22Rv1 (cell line): ENCODE data around the gene GOLT1B.

ENCODE experiments used
- H3K27ac ChIP-seq: fragments of 450-650 bp; 2 replicates; pipeline ENCODE4 v1.5.1; 2017
- CTCF ChIP-seq: fragments of 450-650 bp; IDR thresholded peaks from 2 replicates; pipeline ENCODE4 v1.5.1; 2017; ENCODE audit warnings: mild to moderate bottlenecking
- ZFX ChIP-seq: fragments of 450-650 bp; IDR thresholded peaks from 2 replicates; pipeline ENCODE4 v1.6.1; 2017; ENCODE audit warnings: antibody characterized with exemption, borderline replicate concordance

Gene GOLT1B

GRCh38 chr12:21551841-21552465, 50.4 kb downstream of the GOLT1B start:
- H3K27ac ChIP-seq: no peak overlapping the region
- no peak for TF ChIP-seq CTCF
- TF ChIP-seq ZFX: no peak

DNA sequence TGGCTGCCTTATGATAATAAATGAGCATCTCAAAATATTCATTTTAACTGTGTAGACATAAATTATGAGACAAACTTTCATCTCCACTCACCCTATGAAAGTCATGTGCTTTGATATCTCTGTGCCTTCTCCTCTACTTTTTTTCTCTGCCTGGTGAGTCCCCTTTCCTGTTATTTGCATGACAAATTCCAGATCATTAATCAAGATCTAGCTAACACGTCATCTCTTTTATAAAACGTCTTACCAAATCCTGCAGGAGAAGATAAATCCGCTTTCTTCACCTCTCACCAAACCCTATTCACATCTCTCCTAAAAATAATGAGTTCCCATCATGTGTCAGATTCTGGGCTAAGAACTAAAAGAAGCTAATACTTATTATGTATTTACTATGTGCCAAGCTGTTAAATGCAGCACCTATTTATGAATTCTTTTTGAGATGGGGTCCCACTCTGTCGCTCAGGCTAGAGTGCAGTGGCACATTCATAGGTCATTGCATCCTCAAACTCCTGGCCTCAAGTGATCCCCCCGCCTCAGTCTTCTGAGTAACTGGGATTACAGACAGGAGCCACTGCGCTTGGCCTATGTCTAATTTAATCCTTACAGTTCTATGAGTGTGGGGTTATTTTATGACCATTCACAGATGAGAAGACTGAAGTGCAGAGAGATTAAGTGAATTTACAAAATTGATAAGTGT, 51.2 kb downstream of the GOLT1B start:
- H3K27ac ChIP-seq: no peak overlapping the region
- TF ChIP-seq ZFX (no peak), CTCF (no peak)

DNA sequence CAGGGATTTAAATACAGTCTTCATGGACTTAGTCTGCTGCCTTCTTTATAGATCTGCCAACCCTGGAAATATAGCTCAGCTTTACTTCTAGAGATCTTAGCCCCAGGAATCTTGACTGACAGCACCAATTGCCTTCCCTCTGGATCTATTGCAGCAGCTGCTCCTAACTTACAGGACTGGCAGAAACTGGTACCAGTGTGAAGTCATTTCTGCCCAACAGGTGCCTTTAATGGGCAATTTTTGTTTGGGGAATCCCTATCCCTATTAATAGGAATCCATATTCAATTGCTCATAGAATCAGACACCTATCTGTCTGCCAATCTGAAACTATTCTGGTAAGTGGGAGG, 51.7 kb downstream of the GOLT1B start:
- H3K27ac ChIP-seq: no peak overlapping the region
- TF ChIP-seq CTCF (no peak), ZFX (no peak)

- no peak overlapping the region for H3K27ac ChIP-seq
- TF ChIP-seq ZFX (no peak), CTCF (no peak)
Observed at GRCh38 chr12:21558100-21558679, 56.6 kb downstream of the GOLT1B start.

DNA sequence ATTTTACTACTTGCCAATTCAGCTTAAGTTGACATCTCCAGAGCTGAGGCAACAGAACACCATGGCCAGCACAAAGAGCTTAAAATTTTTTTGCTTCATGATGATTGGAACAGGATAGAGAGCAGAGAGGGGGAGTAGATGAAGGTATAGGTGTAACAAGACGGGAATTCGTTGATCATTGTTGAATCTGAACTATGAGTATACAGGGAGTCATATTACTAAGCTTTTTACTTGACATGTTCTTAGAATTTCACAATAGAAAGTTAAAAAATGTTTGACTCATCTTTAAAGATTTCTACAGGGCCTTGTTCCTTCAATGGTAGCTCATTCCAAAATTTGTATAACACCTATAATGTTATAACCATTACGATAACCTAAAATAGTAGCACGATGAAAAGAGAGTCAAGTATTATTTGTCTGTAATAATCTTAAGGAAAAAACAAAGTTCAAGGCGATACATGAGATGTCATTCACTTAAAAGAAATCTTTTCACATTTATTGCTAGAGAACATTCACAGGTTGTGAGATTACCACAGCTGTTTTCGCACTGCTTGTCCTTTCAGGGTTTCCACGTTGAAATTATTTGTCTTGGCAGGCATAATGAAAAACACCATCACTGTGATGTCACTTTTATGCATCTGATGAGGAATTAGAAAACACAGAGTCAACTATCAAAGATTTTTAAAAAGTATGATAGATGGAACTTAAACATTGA, 58.4 kb downstream of the GOLT1B start:
- TF ChIP-seq ZFX (no peak), CTCF (no peak)
- no peak overlapping the region for H3K27ac ChIP-seq

GRCh38 chr12:21561158-21561557, 59.6 kb downstream of the GOLT1B start:
- no peak overlapping the region for H3K27ac ChIP-seq
- TF ChIP-seq CTCF: no peak
- TF ChIP-seq ZFX: no peak
